ENCODE data around the gene MT1M. TPM values are rescaled to one million over a fixed set of nuclear protein-coding genes. Genes with fewer than 3 reads are reported as not detected.

Gene MT1M
- total and polyA plus RNA-seq, 2 of the 8 experiments (the other 6 are each of a cell fraction or from before 2014, with no cell fraction given): 2.1 TPM; not detected in 1

DNA sequence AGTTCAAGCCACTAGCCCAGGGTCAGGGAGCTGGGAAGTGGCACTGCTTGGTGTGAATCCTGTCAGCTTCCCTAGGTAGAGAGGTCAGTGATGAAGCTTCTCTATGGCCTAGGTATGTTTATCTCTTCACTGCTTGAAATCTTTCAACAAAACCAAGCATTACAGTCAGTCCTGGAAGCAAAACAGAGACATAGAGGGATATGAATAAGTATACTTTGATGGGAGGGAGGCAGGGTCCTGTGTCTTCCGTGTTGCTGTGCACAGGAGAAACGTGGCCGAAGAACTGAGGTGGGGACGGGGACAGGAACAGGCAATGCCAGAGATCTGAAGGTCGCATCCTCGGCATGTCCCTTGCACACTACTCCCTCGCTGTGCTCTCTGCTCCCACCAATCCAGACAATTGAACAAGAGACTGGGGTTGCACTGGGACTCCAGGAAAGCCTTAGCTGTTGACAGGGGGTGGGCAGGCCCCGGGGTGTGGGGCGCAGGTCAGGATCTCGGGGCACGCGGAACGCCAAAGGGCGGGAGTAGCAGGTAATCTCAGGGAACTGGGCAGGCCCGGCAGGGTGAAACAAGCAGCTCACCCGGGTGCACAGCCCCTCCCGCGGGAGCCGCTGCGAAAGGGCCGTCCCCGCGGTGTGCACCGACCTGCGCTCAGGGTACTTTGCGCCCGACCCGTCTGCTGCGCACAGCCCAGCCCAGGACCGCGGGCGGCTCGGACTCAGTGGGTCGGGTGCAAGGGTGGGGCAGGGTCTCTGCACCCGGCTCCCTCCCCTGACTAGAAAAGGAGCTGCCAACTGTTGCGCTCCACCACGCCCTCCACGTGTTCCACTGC is 36.8 kb downstream of the MT1M start, which contains the start of gene MT1H:
TSS of gene MT1H (plus strand) at position 810 of the 835 bp plus-strand sequence. CDS start 71 bp downstream, outside the sequence.
- peak within 1 kb of the TSS; percentile 15 for H4K91ac ChIP-seq (replicated peaks; ENCODE audit: insufficient read length, low read length)
- no peaks in the 10 kb centered on the region for H3K9me3 ChIP-seq (ENCODE audit: insufficient read depth in 2 of 2, low read depth in 1 of 2, low read length in 1 of 2)
- no peaks in the 10 kb centered on the region for H3K79me2 ChIP-seq (ENCODE audit: control insufficient read depth in 1 of 2, insufficient read depth in 2 of 2, low read length in 2 of 2)
- no peak within 1 kb of the TSS for H3K14ac ChIP-seq (ENCODE audit: insufficient read length)
- peak within 1 kb of the TSS; percentile 86; the same call in 1 of the 2 replicates for H2BK12ac ChIP-seq (ENCODE audit: low read depth, low read length)
- no peak within 1 kb of the TSS for H4K5ac ChIP-seq (ENCODE audit: insufficient read length, low read depth, low read length)
- ChIA-PET CTCF (ENCODE audit: partially characterized antibody) (interaction anchor here (0.8 to 4.6 kb wide), 9 partner anchors 10 to 92 kb away, joined by 3 to 29 read pairs (median 3); partner anchors contain the start of genes MT1E and MT1M), POLR2A (ENCODE audit: partially characterized antibody) (interaction anchor here (0.9 to 13.9 kb wide), 16 partner anchors 8 to 218 kb away, joined by 3 to 205 read pairs (median 5); partner anchors contain the start of genes MT1B, MT1E, MT1F and MT1M)
- H3K27ac ChIP-seq (ENCODE audit: low read depth, low read length): no peak within 1 kb of the TSS
- H2BK20ac ChIP-seq (ENCODE audit: low read length): no peak within 1 kb of the TSS; the same call in none of the 2 replicates
- H3K4me1 ChIP-seq (replicated peaks in 1 of 4; ENCODE audit: control insufficient read depth in 3 of 4, insufficient read depth in 4 of 4, low read length in 3 of 4): peaks cover 3 to 16% (median 12%) of the 10 kb centered on the region in 4 experiments
- no peaks in the 10 kb centered on the region for H3K79me1 ChIP-seq (ENCODE audit: low read depth, low read length)
- WGBS, 2 experiments (ENCODE audit: extremely low coverage in 1 of 2, insufficient coverage in 1 of 2, insufficient read length in 1 of 2, insufficient replicate concordance in 2 of 2, low coverage in 1 of 2, low lambda C conversion rate in 2 of 2, missing lambda C conversion rate in 1 of 2): 5% methylated on average over 34 of the region's 38 CpGs; no CpG with 5 or more reads in 1 of the 2 experiments
- TF ChIP-seq GABPA (IDR thresholded peaks at IDR 0.05; ENCODE audit: borderline replicate concordance, insufficient read depth, low read length) (no peak), KDM4A (IDR thresholded peaks at IDR 0.05; ENCODE audit: low read depth, low read length, severe bottlenecking) (peak; percentile 69), RNF2 (IDR thresholded peaks at IDR 0.05; ENCODE audit: borderline replicate concordance, low read depth, low read length, missing control alignments, poor library complexity, severe bottlenecking) (peak; percentile 53), EZH2 (IDR thresholded peaks at IDR 0.05; ENCODE audit: low read depth, low read length, severe bottlenecking) (peak; percentile 79), KDM5A (IDR thresholded peaks at IDR 0.05; ENCODE audit: low read length) (no peak), SUZ12 (IDR thresholded peaks at IDR 0.05; ENCODE audit: low read length) (peak; percentile 88), NRF1 (IDR thresholded peaks at IDR 0.05; ENCODE audit: low read depth, low read length) (no peak)
- TF ChIP-seq, protein P1, sequence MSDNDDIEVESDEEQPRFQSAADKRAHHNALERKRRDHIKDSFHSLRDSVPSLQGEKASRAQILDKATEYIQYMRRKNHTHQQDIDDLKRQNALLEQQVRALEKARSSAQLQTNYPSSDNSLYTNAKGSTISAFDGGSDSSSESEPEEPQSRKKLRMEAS (IDR thresholded peaks at IDR 0.05): peak; percentile 83
- H3K4me3 ChIP-seq (ENCODE audit: extremely low read depth in 1 of 4, insufficient read depth in 2 of 4, low read depth in 3 of 4, low read length in 4 of 4): peak within 1 kb of the TSS; percentile 13 to 52 (median 19); a peak in 7 of 8 replicates
- H3K4ac ChIP-seq (replicated peaks; ENCODE audit: insufficient read length, low read depth, low read length): no peak within 1 kb of the TSS
- no peak within 1 kb of the TSS for H3K9ac ChIP-seq (replicated peaks in 1 of 4; ENCODE audit: extremely low read depth in 1 of 4, low read depth in 3 of 4, low read length in 3 of 4)
- FAIRE-seq (no peak), DNase-seq (ENCODE audit: low read depth in 1 of 2, low spot score in 2 of 2) (peak in 1 of 2 experiments; percentile 69)
- H4K20me1 ChIP-seq (replicated peaks in 1 of 2; ENCODE audit: control insufficient read depth in 1 of 2, insufficient read depth in 2 of 2, low read length in 2 of 2): peaks cover 2 to 9% of the 10 kb centered on the region in 2 experiments
- H3K27me3 ChIP-seq (replicated peaks in 1 of 4; ENCODE audit: control insufficient read depth in 3 of 4, extremely low read depth in 1 of 4, insufficient read depth in 3 of 4, low read length in 3 of 4): peaks cover 72 to 91% (median 85%) of the 10 kb centered on the region in 4 experiments
- H2AFZ ChIP-seq (ENCODE audit: low read length): 0 out of 2 replicates have a peak within 1 kb of the TSS, but pooled peaks have one; percentile 6
- H2BK15ac ChIP-seq (ENCODE audit: low read length): no peak within 1 kb of the TSS
- H3K4me2 ChIP-seq (ENCODE audit: insufficient read depth in 1 of 2, low read depth in 2 of 2, low read length in 2 of 2): peak within 1 kb of the TSS; percentile 74 to 92
- no peak within 1 kb of the TSS for H4K8ac ChIP-seq (ENCODE audit: extremely low read depth, insufficient read depth, low read length)
- no peak within 1 kb of the TSS for H3K23ac ChIP-seq (ENCODE audit: insufficient read length)
- no peaks in the 10 kb centered on the region for H3K36me3 ChIP-seq (ENCODE audit: control insufficient read depth in 2 of 4, insufficient read depth in 4 of 4, low read length in 3 of 4)
- H2AK5ac ChIP-seq (ENCODE audit: low read depth, low read length): 0 out of 2 replicates have a peak within 1 kb of the TSS, but pooled peaks have one; percentile 61
- H2BK120ac ChIP-seq (replicated peaks; ENCODE audit: low read depth, low read length): no peak within 1 kb of the TSS
- no peak within 1 kb of the TSS for H2BK5ac ChIP-seq (ENCODE audit: low read depth, low read length)
- peak within 1 kb of the TSS; percentile 79 for H3K18ac ChIP-seq (ENCODE audit: extremely low read depth, low read length)
- peaks cover 10% of the 10 kb centered on the region; the same call in 1 of the 2 replicates for H3K23me2 ChIP-seq (ENCODE audit: low read depth, low read length)
- H3K56ac ChIP-seq (replicated peaks; ENCODE audit: insufficient read length, low read depth, low read length): no peak within 1 kb of the TSS

Data from H1 (cell line).